ENCODE measurements around the gene DLST.

GRCh38 chr14:74881431-74882102 is at the start of gene DLST:
- TF ChIP-seq EZH2 (optimal IDR thresholded peaks at IDR 0.05; ENCODE audit: low read depth, low read length): no peak
- no peak for TF ChIP-seq CTCF (IDR thresholded peaks at IDR 0.05; ENCODE audit: low read length)
